SH-SY5Y (cell line): ENCODE measurements around the gene MARS1.

Experiments
- GATA2 ChIP-seq: IDR thresholded peaks from 2 replicates; pipeline ENCODE4 v1.6.1; 2011; ENCODE audit warnings: mild to moderate bottlenecking, low read depth, low read length
- GATA3 ChIP-seq: IDR thresholded peaks from 2 replicates; pipeline ENCODE4 v1.6.1; 2011; ENCODE audit warnings: low read depth, mild to moderate bottlenecking, low read length, moderate library complexity

MARS1 gene

GRCh38 chr12:57474862-57475261 is 13.0 kb upstream of the MARS1 start:
- no peak for TF ChIP-seq GATA3
- TF ChIP-seq GATA2, result no peak

- no peak for TF ChIP-seq GATA2
- TF ChIP-seq GATA3, result no peak
Measured at GRCh38 chr12:57475271-57476161, 12.4 kb upstream of the MARS1 start.

GRCh38 chr12:57476162-57476992 is 11.5 kb upstream of the MARS1 start:
- no peak for TF ChIP-seq GATA2
- no peak for TF ChIP-seq GATA3

- TF ChIP-seq GATA3 (no peak), GATA2 (no peak)
Measured at GRCh38 chr12:57476993-57477709, 10.7 kb upstream of the MARS1 start.

GRCh38 chr12:57477710-57478681 is 9.9 kb upstream of the MARS1 start:
- TF ChIP-seq GATA2 (no peak), GATA3 (no peak)

- TF ChIP-seq GATA2, result no peak
- no peak for TF ChIP-seq GATA3
Measured at GRCh38 chr12:57479043-57479375, 8.9 kb upstream of the MARS1 start.

GRCh38 chr12:57479376-57480115 is 8.3 kb upstream of the MARS1 start, which contains the start of gene ARHGAP9:
Gene ARHGAP9 (minus strand): TSS chr12:57479866. CDS start chr12:57479406, 460 bp downstream.
- no peak for TF ChIP-seq GATA3

GRCh38 chr12:57481671-57482070 is 6.2 kb upstream of the MARS1 start:
- 0 out of 2 replicates have a peak, but pooled peaks have one; percentile 6 for TF ChIP-seq GATA2
- no peak for TF ChIP-seq GATA3

GRCh38 chr12:57483466-57483865 is 4.4 kb upstream of the MARS1 start:
- no peak for TF ChIP-seq GATA2
- TF ChIP-seq GATA3, result no peak

GRCh38 chr12:57485695-57486094 is 2.2 kb upstream of the MARS1 start:
- TF ChIP-seq GATA2 (no peak), GATA3 (no peak)

GRCh38 chr12:57487055-57487596 is 742 bp upstream of the MARS1 start:
- no peak for TF ChIP-seq GATA2
- no peak for TF ChIP-seq GATA3
